ENCODE data around the gene MED7.

MED7 gene

DNA sequence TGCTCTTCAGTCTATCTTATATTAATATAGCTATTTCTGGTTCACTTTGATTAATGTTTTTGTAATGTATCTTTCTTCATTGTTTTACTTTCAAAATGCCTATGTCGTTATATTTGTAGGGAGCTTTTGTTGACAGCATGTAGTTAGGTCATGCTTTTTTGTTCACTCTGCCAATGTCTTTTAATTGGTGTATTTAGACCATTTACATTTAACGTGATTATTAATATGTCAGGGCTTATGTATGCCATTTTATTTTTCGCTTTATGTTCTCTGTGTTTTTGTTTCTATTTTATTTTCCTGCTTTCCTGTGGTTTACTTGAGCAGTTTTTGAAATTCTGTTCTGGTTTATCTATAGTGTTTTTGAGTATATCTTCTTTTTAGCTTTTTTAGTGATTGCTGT lies 12.6 kb upstream of the MED7 start:
- TF ChIP-seq EZH2phosphoT487 (IDR thresholded peaks at IDR 0.05; ENCODE audit: low read depth) = no peak
- TF ChIP-seq, protein P1, sequence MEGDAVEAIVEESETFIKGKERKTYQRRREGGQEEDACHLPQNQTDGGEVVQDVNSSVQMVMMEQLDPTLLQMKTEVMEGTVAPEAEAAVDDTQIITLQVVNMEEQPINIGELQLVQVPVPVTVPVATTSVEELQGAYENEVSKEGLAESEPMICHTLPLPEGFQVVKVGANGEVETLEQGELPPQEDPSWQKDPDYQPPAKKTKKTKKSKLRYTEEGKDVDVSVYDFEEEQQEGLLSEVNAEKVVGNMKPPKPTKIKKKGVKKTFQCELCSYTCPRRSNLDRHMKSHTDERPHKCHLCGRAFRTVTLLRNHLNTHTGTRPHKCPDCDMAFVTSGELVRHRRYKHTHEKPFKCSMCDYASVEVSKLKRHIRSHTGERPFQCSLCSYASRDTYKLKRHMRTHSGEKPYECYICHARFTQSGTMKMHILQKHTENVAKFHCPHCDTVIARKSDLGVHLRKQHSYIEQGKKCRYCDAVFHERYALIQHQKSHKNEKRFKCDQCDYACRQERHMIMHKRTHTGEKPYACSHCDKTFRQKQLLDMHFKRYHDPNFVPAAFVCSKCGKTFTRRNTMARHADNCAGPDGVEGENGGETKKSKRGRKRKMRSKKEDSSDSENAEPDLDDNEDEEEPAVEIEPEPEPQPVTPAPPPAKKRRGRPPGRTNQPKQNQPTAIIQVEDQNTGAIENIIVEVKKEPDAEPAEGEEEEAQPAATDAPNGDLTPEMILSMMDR (IDR thresholded peaks at IDR 0.05; ENCODE audit: low read depth, low read length) = no peak
- H3K4me1 ChIP-seq (ENCODE audit: low read length) = no peaks in the 10 kb centered on the region
- H3K36me3 ChIP-seq (replicated peaks; ENCODE audit: low read depth, low read length) = no peaks in the 10 kb centered on the region
- H3K79me2 ChIP-seq (ENCODE audit: low read length) = no peaks in the 10 kb centered on the region
- no peaks in the 10 kb centered on the region for H3K9me3 ChIP-seq (ENCODE audit: insufficient read depth, low read length)
- H3K4me2 ChIP-seq (ENCODE audit: low read length) = no peak overlapping the region
- H4K20me1 ChIP-seq (ENCODE audit: insufficient read depth, low read length) = no peaks in the 10 kb centered on the region
- no peak overlapping the region for H3K9ac ChIP-seq (ENCODE audit: low read length)
- no peak overlapping the region for H3K27ac ChIP-seq (ENCODE audit: low read length)
- peaks cover 5% of the 10 kb centered on the region; the same call in 1 of the 2 replicates for H3K27me3 ChIP-seq (ENCODE audit: low read depth, low read length)
- no peak overlapping the region for H2AFZ ChIP-seq (ENCODE audit: low read depth, low read length)
- H3K4me3 ChIP-seq (ENCODE audit: low read length) = no peak overlapping the region

DNA sequence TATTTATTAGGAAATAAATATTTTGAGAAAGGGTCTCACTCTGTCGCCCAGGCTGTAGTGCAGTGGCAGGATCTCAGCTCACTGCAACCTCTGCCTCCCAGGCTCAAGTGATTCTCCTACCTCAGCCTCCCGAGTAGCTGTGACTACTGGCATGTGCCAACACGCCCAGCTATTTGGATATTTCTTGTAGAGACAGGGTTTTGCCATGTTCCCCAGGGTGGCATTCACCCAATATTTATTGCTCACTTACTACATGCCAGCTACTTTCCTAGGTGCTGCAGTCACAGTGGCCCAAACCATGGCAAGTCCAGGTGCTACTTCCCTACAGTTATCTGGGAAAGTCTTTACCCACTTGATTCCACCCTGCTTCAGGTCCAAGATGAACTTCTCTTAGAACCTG lies 8.3 kb upstream of the MED7 start:
- H3K9me3 ChIP-seq (ENCODE audit: insufficient read depth, low read length) = no peaks in the 10 kb centered on the region
- no peak overlapping the region for H3K4me3 ChIP-seq (ENCODE audit: low read length)
- no peak overlapping the region for H3K4me2 ChIP-seq (ENCODE audit: low read length)
- no peaks in the 10 kb centered on the region for H4K20me1 ChIP-seq (ENCODE audit: insufficient read depth, low read length)
- H3K9ac ChIP-seq (ENCODE audit: low read length) = no peak overlapping the region
- no peaks in the 10 kb centered on the region for H3K4me1 ChIP-seq (ENCODE audit: low read length)
- no peaks in the 10 kb centered on the region for H3K36me3 ChIP-seq (replicated peaks; ENCODE audit: low read depth, low read length)
- H3K27me3 ChIP-seq (ENCODE audit: low read depth, low read length) = no peaks in the 10 kb centered on the region
- no peak overlapping the region for H2AFZ ChIP-seq (ENCODE audit: low read depth, low read length)
- H3K79me2 ChIP-seq (ENCODE audit: low read length) = no peaks in the 10 kb centered on the region
- TF ChIP-seq, protein P1 (IDR thresholded peaks at IDR 0.05; ENCODE audit: low read depth, low read length) = no peak
- TF ChIP-seq EZH2phosphoT487 (IDR thresholded peaks at IDR 0.05; ENCODE audit: low read depth) = no peak
- no peak overlapping the region for H3K27ac ChIP-seq (ENCODE audit: low read length)

DNA sequence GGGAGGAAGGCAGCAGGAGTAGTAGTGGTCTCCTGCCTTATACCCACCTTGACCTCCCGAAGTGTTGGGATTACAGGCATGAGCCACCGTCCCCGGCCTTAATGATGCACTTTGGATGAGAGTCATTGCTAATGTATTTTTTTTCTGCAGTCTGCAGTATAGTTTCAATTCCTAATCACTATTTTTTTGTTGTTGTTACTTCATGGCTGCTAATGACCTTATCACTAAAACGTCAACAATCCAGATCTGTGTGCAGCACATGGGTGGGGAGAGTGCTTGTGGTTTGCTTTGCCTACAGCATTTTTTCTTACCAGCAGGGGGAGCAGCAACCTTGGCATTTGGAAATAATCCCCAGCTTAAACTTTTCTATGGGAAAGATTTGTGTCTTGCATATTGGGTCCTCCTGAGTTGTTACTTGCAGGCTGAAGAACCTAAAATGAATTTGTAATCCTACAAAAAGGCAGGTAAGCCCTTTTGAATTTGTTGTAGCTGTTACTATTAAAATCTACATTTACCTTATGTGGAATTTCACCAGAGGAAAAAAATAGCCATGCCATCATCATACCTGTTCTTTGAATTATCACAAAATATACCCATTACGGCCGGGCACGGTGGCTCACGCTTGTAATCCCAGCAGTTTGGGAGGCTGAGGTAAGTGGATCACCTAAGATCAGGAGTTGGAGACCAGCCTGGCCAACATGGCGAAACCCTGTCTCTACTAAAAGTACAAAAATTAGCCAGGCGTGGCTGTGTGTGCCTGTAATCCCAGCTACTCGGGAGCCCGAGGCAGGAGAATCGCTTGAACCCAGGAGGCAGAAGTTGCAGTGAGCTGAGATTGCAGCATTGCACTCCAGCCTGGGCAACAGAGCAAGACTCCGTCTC lies 6.3 kb upstream of the MED7 start:
- H3K9ac ChIP-seq (ENCODE audit: low read length) = no peak overlapping the region
- H3K9me3 ChIP-seq (ENCODE audit: insufficient read depth, low read length) = no peaks in the 10 kb centered on the region
- no peaks in the 10 kb centered on the region for H3K27me3 ChIP-seq (ENCODE audit: low read depth, low read length)
- H3K79me2 ChIP-seq (ENCODE audit: low read length) = no peaks in the 10 kb centered on the region
- no peaks in the 10 kb centered on the region for H4K20me1 ChIP-seq (ENCODE audit: insufficient read depth, low read length)
- no peaks in the 10 kb centered on the region for H3K36me3 ChIP-seq (replicated peaks; ENCODE audit: low read depth, low read length)
- H2AFZ ChIP-seq (ENCODE audit: low read depth, low read length) = no peak overlapping the region
- H3K27ac ChIP-seq (ENCODE audit: low read length) = no peak overlapping the region
- no peak overlapping the region for H3K4me2 ChIP-seq (ENCODE audit: low read length)
- no peak overlapping the region for H3K4me3 ChIP-seq (ENCODE audit: low read length)
- peaks cover under 1% of the 10 kb centered on the region for H3K4me1 ChIP-seq (ENCODE audit: low read length)
- TF ChIP-seq, protein P1 (IDR thresholded peaks at IDR 0.05; ENCODE audit: low read depth, low read length) = peak; percentile 75
- TF ChIP-seq EZH2phosphoT487 (IDR thresholded peaks at IDR 0.05; ENCODE audit: low read depth) = no peak

DNA sequence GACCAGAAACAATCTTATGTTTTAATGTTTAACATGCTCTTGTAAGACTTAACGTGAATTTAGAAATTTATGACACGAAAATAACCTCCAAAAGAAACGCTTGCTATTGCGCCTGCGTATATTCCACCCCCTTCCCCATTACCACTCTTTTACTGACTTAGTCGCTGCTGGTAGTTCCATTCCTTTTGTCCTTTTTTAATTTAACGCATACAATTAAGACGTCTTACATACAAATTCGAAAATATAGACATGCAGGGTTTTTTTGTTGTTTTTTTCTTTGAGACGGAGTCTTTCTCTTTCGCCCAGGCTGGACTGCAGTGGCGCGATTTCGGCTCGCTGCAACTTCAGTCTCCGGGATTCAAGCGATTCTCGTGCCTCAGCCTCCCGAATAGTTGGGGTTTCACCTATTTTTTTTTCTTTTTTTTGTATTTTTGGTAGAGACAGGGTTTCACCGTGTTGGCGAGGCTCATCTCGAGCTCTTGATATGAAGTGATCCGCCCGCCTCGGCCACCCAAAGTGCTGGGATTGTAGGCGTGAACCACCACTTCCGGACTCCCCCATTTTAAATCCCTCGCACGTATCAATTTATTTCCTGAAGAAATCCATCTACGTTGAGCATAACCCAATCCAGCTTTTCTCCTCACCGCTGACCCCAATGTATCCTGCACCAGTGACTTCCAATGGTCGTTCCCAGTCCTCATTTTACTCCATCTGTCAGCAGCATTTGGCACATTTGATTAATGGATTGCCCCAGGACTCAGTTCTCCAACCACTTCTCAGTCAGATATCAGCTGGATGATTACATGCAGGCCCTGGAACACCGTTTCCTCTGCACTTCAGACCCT lies 684 bp upstream of the MED7 start:
- peak overlapping the region; percentile 77 for H3K4me2 ChIP-seq (ENCODE audit: low read length)
- peak overlapping the region; percentile 99 for H2AFZ ChIP-seq (ENCODE audit: low read depth, low read length)
- no peaks in the 10 kb centered on the region for H3K9me3 ChIP-seq (ENCODE audit: insufficient read depth, low read length)
- peak overlapping the region; percentile 91 for H3K4me3 ChIP-seq (ENCODE audit: low read length)
- peaks cover 12% of the 10 kb centered on the region for H3K4me1 ChIP-seq (ENCODE audit: low read length)
- H3K9ac ChIP-seq (ENCODE audit: low read length) = peak overlapping the region; percentile 73
- no peaks in the 10 kb centered on the region for H3K27me3 ChIP-seq (ENCODE audit: low read depth, low read length)
- H3K79me2 ChIP-seq (ENCODE audit: low read length) = peaks cover 21% of the 10 kb centered on the region
- H3K36me3 ChIP-seq (replicated peaks; ENCODE audit: low read depth, low read length) = peaks cover 3% of the 10 kb centered on the region
- H3K27ac ChIP-seq (ENCODE audit: low read length) = peak overlapping the region; percentile 53
- TF ChIP-seq, protein P1 (IDR thresholded peaks at IDR 0.05; ENCODE audit: low read depth, low read length) = no peak
- TF ChIP-seq EZH2phosphoT487 (IDR thresholded peaks at IDR 0.05; ENCODE audit: low read depth) = no peak
- no peaks in the 10 kb centered on the region for H4K20me1 ChIP-seq (ENCODE audit: insufficient read depth, low read length)
